GM21528 (cell line): ENCODE measurements around the gene NCKAP5.

Experiments
- ATAC-seq: cut with Tn5 transposase; IDR thresholded peaks from one replicate; pipeline ENCODE4 v1.9.1; 2021; ENCODE audit warnings: mild to moderate bottlenecking, moderate library complexity; ENCODE audit not compliant: unreplicated experiment, low FRiP score

NCKAP5 gene

DNA sequence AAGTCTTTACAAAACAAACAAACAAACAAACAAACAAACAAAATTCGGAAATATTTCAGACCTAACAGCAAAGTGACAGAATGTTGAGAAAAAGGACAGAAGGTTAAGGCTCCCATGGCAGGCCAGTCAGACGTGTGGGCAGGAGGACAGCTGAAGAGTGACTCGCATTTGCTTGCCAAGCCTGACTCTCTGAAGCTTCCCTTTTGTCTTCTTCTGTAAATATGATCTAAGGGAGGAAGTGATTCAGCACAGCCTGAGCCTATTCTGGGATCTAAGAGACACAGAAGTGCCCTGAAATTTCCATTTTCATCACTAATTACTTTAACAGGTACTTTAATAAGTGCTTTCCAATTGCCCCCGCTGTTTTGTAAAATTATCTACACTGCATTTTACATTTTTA is 764.2 kb downstream of the NCKAP5 start:
- ATAC-seq, result no peak

- no peak for ATAC-seq
These were observed 769.9 kb downstream of the NCKAP5 start for GRCh38 chr2:132798341-132798740.

GRCh38 chr2:132797556-132797955 is 770.7 kb downstream of the NCKAP5 start:
- no peak for ATAC-seq

DNA sequence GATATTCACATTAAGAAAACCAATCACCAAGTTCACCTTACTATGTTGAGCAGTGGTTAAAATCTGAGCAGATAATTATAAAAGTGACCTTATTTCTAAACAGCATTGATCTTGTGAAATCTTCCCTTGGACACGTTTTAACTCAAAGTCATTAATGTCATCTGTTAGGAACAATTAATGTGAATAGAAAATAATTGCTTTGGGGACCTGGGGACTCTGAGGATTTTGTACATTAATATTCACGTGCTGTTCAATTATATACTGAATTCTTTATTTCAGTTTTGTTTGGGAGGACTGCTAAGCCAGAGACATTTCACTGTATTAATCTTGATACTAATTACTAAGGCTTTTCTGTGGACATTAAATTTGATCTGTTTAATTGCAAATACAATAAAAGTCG is 771.2 kb downstream of the NCKAP5 start:
- no peak for ATAC-seq

DNA sequence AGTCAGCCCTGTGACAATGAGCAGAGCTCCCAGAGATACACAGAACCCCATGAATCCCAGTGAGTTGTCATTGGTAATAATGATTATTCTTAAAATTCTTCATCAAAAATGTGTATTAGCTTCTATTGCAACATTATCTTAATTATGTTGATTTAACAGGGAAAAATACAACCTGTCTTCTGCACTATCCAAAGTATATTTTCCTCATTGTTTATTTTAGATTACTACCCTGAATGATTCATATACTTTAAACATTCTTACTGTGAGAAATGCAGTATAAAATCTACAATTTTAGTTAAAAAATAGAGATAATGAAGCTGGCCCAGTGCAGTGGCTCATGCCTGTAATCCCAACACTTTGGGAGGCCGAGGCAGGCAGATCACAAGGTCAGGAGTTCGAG is 773.0 kb downstream of the NCKAP5 start:
- no peak for ATAC-seq

DNA sequence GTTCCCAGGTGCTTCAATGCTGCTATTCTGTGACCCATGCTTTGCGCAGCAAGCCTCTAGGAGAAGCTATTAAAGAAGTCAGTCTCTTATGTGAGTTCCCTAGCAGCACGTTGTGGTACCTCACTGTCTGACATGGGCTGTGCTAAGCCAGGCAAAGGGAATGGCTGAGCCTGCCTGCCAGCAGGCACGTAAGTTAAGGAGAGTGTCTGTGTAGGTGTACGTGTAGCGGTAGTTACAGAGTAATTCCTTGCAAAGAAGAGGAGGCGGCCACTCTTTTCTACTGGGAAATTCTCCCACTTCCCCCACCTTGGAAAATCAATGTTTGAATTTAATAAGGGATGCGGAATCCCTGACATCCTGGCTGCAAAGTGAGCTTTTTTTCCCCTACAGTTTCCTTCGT is 774.7 kb downstream of the NCKAP5 start:
- ATAC-seq, result no peak

- ATAC-seq, result no peak
These were observed 778.0 kb downstream of the NCKAP5 start for GRCh38 chr2:132790207-132790785.

DNA sequence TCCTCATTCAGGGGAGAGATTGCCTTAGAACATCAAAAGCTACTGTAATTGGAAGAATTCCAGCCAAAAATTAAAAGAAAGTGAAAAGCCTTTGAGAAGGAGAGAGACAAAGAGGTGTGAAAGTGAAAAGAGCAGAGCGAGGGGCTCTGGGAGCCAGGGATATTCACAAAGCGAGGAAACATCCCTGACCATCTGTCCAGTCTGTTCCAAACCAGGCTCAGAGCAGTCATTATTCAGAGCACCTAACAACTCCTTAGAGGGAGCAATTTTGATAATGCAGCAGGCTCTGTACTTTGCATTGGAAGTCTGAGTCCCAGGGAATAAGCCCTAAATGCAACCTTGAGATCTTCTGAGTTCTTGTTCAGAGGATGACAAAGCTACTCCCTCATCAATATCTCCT is 779.2 kb downstream of the NCKAP5 start:
- no peak for ATAC-seq

GRCh38 chr2:132788310-132788838 is 779.9 kb downstream of the NCKAP5 start:
- no peak for ATAC-seq

- no peak for ATAC-seq
These were observed 784.4 kb downstream of the NCKAP5 start for GRCh38 chr2:132783883-132784282.

DNA sequence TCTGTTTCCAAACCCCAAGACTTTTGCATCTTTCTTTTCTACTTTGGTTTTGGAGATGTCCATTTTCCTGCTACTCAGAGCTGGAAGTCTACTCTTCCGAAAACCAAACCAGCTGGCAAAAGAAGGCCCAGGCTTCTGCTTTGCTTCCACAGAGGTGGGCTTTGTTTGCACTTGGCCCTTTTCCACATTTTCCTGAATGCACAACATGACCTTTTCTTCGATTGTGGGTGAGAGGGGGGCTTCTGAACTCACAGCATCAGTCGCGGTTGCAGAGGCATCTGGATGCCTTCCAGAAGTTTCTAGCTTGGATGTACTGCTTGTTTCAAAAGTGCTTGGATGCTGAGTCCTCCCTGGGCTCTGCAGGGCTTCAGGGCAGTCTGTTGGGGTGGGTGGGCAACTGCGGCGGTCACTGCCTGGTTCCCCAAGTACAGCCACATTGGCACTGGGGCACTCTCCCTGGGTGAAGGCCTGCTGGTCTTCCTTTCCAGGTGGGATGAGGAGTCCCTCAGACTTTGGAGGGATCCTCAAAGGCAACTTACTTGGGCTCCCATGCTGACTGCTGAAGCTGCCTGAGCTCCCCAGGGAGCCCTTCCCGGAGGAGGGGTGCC is 786.0 kb downstream of the NCKAP5 start:
- no peak for ATAC-seq

GRCh38 chr2:132780651-132781050 is 787.6 kb downstream of the NCKAP5 start:
- ATAC-seq, result no peak

DNA sequence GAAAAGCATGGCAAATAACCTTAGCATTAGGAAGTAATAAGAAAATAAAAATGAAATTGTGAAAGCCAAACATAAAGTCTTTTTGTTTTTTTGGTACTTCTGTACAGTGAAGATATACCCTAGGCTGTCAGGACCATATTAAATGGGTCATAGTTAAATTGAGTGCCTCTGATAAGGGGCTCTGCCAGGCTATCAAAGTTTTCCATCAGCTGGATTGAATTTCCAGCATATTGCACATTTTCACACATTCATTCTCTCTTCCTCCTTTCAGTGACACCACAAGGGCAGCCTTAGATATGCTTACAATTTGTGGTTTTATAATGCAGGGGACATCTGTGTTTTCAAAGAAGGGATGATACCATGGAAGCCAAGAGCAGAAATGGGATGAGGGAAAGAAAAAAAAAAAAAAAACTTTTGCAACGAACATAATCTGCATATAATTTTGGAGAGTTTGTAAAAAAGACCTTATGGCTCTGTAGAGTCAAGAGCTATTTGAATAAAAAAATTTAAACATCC is 789.0 kb downstream of the NCKAP5 start:
- no peak for ATAC-seq

GRCh38 chr2:132776287-132776686 is 792.0 kb downstream of the NCKAP5 start:
- no peak for ATAC-seq

GRCh38 chr2:132774189-132774588 is 794.1 kb downstream of the NCKAP5 start:
- ATAC-seq, result no peak

DNA sequence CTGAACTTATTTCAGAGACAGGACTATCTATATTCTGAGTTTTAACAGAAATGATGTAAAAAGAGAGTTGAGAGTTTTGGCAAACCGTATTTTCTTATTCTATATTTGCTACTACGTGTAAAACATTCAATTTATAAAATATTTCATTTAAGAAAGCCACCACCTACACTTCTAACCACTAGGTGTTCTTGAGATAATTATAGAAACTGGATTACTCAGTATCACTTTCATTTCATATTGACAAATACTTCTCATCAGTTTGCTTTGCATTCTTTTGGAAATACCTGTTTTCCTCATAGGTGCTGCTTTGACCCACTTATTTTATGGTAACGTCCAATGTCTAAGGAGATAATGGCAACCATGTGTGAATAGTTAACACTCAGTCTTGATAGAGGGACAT is 794.9 kb downstream of the NCKAP5 start:
- no peak for ATAC-seq

DNA sequence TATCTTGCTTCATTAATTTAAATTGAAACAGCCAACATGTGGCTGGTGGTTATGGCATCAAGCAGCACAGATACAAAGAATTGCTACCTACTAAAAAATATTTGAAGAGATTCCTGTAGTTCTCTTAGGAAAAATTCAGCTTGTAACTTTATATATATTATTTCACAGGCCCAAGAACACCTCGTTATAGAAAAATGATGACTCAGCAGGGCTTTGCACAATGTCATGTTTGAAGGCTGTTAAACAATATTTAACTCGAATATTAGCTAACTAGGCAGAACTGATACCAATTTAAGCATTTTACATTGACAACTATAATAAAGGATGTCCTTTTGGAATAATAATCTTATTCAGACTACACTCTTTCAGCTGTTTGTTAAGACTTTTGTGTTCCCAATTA is 795.9 kb downstream of the NCKAP5 start:
- no peak for ATAC-seq

- ATAC-seq, result no peak
These were observed 801.7 kb downstream of the NCKAP5 start for GRCh38 chr2:132766573-132766972.

DNA sequence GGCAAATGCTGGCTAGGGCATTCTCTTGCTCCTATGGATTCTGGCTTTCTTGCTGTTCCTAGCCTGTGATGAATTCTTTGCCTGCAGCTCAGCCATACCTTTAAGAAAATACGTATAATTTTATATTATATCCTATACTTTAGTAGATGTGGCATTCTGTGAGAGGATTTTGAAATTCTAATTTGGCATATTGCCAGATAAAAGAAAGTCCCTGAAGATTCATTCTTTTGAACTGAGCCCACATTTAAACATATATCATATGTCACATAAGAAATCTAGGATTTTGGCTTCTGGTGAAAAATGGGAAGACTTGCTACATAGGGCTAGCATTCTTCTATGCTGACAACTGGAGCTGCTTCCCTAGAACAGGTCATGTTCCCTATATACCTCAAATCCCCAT is 806.8 kb downstream of the NCKAP5 start:
- ATAC-seq, result no peak

DNA sequence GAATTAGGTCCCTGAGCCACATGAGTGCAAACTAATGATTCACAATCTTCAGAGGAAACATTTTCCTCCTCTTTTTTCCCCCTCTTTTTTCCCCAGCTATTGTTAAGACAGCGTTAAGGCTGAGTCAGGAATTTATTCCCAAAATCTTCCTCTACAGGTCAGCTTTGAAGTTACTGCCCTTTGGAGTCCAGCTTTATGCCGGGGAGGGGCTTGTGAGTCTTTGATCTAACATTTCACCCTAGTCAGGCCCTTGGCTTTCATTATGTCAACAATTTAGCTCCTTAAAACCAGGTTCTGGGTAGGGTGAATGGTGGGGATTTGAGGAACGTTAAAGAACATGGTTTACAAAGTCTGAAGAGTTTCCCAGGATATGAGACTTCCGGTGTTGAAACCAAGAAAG is 807.3 kb downstream of the NCKAP5 start:
- ATAC-seq, result no peak

DNA sequence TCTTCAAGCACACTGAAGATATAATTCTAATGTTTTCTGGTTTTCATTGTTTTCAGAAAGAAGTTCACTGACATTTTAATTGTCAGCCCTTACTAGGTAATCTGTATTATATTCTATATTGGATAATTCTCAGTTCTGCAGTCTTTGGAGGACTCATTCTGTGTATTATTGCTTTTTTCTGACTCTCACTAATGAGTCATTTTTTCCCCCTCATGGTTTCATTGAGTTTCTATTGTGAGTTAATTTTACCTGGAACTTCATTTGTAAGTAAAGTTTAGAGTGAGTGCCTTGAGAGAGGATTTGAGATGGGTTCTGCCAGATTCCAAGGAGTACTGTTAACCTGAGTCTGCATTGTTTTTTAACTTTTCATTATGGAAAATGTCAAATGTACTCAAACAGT is 807.9 kb downstream of the NCKAP5 start:
- no peak for ATAC-seq

- no peak for ATAC-seq
These were observed 809.3 kb downstream of the NCKAP5 start for GRCh38 chr2:132758995-132759394.
